ENCODE results near the gene RIPOR2. TPM values are rescaled to one million over a fixed set of nuclear protein-coding genes. Genes with fewer than 3 reads are reported as not detected.
A peak's percentile ranks its signal among the peaks of the same experiment; 100 is the strongest.
"Not testable (repeated sequence)": the region's sequence is repeated elsewhere in the genome, so short reads cannot be mapped to it uniquely, and the experiment has no call there.

Gene RIPOR2
- total RNA-seq, 1 donor from 2014 or later, result 28.2 TPM

DNA sequence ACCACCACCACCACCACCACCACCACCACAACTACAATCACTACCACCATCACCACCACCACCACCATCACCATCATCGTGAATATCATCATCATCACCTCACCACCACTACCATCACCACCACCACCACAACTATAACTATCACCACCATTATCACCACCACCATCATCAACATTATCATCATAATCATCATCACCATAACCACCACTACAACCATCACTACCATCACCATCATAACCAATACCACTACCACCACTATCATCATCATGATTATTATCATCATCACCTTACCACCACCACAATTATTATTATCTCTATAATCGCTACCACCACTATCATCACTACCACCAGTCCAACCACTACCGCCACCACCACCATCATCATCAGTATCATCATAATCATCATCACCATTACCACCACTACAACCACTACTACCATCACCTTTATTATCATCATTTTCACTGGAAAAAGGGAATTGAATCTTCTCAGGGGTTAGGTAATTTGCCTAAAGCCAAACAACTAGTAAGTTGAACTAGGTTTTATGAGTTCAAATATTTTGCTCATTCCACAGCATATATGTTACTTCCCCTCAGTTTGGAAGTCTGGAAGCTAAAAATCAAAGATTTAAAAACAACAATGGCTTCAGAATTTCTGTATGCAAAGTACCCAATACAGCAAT, 8.3 kb downstream of the RIPOR2 start:
- no peak for DNase-seq (ENCODE audit: low spot score)

DNA sequence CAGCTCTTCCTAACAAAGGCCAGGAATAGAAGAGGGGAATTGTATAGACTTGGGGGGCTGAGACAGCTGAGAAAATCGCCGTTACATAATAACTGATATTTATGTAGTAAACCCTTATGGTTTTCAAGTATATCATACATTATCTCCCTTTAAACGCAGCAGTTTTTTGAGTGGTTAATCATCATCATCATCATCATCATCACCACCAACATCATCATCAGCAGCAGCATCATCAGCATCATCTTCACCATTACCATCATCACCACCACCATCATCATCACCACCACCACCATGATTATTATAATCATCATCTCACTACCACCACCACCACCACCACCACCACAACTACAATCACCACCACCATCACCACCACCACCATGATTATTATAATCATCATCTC, 9.1 kb downstream of the RIPOR2 start:
- not testable (repeated sequence) for DNase-seq (ENCODE audit: low spot score)

DNA sequence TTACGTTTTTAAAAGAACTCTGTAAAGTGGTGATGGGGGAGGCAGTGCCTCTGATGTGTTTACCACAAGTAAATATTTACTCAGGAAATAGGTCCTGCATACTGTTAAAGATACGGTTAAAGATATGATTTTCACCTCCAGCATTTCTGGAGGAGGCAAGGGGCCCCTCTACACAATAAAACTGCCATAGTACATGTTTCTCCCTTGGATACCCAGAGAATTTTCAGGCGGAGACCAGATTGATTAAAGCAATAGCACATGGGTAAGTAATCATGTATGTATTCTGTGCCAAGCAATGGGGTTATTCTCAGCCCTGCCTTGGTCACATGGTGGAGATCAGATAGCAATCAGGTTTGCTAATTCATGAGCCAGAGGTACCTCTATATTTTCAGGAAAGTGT, 9.6 kb downstream of the RIPOR2 start:
- DNase-seq (ENCODE audit: low spot score), result no peak

DNA sequence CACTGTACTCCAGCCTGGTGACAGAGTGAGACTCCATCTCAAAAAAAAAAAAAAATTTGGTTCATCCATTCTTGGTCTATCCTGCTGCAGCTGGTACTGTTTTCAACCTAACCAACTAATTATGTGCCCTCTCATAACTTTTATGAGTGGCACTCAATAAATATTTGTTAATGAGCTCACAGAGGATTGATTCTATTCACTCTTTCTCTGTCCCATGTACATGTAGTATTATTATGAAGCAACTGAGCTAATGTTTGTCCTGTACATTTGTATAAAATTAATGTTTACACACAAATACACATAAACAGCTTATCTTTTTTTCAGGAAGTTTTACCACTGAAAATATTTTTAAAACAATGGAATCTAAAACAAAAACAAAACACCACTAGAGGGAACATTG, 10.1 kb downstream of the RIPOR2 start:
- no peak for DNase-seq (ENCODE audit: low spot score)

DNA sequence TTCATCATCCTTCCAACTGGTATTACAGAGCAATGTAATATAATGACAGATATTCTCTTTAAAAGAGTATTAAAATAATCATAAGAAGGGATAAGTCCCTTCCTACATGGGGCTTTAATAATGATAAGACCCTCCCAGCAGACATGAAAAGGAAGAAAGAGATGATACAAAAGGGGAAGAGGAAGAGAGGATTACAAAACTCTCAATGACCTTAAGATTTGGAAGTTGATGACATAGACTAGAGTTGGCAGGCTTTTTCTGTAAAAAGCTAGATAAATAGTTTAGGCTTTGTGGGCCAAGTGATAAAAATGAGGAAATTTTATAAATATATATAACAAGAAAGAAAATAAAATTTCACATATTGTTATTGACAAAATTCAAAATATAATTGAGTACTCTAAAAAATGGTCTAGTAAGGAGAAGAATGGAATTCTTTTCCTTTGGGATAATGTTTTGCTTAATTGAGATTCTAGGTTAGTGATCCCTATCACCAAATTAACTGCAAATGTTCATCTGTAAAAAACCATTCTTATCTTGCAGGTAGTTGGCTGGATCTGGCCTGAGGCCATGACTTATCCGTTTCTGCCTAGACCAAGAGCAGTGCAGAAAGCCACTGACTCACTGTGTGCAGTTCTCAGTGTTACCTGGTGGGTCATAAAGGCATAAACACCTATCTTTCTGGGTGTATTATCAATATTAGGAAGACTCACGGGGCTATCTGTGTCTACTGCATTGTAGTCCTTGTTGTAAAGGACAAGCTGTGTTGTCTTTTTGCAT, 11.0 kb downstream of the RIPOR2 start:
- DNase-seq (ENCODE audit: low spot score), result no peak

DNA sequence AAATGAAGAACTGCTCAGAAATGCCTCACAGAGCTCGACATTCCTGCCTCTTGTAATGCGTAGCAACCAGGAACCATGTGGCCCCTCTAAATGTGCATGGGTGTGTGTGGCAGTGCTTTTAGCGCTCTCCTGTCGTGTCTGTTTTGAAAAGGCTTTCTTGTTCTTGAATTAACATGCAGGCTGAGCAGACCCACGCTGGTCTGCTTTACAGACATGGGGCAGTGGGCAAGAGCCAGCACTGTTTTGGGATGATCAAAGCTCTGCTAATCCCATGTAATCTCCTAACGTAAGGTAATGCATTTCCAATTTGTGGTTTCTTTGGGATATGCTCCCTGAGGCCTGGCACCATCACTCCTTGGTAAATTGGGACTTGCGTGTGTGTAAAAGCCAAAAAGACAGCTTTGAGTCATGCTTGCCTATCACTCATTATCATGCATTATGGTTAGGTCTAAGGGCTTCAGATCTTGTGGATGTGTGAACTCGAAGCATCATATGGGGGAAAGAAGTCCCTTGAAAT, 11.8 kb downstream of the RIPOR2 start:
- DNase-seq (ENCODE audit: low spot score), result no peak

DNA sequence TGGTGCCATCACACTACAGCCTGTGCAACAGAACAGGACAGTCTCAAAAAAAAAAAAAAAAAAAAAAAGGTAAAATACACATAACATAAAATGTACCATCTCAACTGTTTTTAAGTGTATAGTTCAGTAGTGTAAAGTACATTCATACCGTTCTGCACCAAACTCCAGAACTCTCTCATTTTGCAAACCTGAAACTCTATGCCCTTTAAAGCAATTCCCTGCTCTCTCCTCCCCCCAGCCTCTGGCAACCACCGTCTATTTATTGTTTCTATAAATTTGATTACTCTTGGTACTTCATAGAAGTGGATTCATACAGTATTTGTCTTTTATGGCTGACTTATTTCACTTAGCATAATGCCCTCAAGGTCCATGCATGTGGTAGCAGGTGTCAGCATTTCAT, 12.9 kb downstream of the RIPOR2 start:
- no peak for DNase-seq (ENCODE audit: low spot score)

DNA sequence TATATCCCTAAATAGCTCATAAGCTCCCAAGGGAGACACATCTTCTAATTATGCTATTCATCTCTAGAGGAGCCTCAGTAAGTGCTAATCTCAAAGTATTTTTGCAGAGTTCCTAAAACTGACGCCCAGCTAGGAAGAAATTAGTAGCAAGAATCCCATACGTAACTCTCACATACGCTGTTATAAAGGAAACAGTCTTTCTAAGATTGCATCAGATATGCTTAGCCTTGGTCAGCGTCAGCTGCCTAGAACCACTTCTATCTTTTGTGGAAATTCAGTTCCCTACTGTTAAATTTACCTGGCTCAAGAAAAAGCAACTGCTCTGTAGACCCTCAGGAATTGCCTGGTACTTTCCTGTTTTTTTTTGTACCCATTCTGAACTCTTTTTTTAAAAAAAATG, 13.6 kb downstream of the RIPOR2 start:
- DNase-seq (ENCODE audit: low spot score), result no peak

DNA sequence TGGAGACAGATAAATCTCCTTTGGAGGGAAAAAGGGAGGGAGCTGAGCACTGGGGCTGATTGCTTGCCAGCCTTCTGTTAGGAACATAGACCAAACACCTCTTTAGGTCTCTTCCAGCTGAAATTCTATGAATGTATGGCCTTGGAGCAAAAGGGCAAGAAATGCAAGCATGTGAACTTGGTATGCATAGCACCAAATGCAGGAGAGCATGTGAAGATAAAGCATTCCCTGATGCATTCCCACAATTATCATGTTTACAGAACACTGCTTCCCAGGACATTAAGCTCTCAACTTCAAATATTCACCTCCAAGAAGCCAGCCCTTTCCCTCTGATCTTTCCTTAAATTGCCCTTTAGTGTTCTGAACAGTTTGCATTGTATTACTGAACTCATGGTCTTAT, 15.6 kb downstream of the RIPOR2 start:
- DNase-seq (ENCODE audit: low spot score), result no peak

DNA sequence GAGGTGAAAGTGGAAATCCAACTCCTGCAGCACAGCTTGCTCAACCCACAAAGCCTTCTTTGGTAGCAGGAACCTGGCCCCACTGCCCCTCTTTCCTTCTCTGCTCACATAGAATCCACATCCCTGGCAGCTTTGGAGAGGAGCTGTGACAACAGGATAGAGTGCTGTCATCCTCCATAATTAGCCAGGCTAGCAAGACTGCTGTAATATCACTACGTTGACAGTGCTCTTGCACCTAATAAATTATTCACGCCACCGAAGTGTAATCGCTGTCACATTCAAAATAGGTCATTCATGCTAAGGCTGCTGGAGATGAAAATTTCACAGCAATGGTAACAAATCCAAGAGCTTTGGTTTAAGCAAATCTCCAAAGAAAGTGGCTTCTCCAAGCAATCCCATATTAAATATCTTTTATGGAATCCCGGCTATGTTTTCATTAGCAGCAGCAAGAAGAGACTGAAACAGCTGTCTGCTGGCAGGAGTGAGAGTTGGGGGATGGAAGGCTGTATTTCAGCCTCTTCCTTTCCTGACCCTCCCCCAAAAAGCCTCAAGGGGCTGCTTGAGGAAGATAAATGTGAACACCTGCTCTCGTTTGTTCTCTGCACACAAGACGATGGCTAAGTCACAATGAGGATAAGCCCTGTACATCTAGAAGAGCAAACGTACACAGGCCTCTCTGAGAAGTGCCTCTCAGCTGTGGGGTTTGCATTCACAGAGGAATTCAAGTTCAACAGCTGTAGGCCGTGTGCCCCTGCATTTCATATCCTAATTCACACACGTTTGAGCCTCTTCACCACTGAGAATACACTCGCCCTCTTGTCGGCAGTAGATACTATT, 16.5 kb downstream of the RIPOR2 start:
- no peak for DNase-seq (ENCODE audit: low spot score)

DNA sequence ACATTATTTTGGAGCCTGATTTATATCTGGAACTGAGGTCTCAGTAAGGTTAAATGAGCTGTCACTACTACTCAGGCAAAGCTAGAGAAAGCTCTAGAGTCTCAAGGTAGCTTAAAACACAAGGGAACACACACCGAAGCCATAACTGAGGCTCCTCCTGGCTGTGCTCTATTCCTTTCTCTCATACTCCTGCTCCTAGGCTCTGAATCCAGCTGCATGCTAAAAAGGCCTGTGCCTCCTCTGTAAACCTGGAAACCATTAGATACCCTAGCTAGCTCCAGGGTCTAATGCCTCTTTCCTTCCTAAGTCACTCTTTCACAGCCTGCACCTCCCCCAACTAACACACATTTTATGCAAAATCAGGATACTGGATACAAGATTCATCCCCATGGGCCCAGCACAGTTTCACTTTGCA, 17.1 kb downstream of the RIPOR2 start:
- no peak for DNase-seq (ENCODE audit: low spot score)

DNA sequence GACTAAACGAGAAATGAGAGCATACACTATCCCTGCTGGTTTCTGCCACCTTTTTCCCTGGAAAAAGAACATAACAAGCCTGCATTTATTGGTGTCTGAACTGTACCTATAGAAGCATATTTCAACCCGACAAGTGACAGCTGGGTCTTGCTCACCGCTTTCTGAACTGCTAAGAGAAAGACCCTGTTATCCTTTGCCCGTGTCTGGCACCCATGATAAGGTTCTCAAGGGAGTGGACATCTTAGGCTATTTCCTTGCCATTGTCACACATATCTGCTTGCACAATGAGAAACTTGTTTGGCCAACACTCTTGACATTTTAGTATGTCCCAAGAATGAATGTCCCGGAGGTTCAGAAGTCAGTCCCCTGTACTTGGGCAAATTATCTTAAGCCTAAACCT, 19.3 kb downstream of the RIPOR2 start:
- DNase-seq (ENCODE audit: low spot score), result no peak

DNA sequence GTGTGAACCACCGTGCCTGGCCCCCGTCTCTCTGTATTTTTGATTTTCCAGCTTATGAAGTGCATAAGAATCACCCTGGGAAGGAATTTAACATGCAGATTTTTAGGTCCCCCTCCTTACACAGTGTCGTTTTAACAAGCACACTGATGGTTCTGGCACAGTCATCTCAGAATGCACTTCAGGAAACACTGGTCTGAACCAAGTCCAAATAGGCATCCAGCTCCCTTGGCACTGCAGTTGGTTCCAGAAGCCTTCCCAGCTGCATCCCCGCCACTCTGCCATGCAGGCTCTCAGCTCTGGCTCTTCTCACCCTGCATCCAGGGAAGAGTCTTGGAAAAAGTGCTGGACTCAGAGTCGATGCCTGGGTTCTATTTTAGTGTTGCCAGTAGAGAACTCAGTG, 20.1 kb downstream of the RIPOR2 start:
- DNase-seq (ENCODE audit: low spot score), result no peak

DNA sequence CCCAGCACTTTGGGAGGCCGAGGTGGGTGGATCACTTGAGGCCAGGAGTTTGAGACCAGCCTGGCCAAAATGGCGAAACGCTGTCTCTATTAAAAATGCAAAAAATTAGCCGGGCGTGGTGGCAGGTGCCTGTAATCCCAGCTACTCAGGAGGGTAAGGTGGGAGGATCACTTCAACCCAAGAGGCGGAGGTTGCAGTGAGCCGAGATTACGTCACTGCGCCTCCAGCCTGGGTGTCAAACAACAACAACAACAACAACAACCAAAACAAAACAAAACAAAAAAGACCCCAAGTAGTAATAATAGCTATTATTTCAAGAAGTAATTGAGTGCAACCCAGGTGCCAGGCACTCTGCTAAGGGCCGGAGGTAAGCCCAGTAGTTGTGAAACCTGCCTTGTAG, 21.7 kb downstream of the RIPOR2 start:
- DNase-seq (ENCODE audit: low spot score), result not testable (repeated sequence)

DNA sequence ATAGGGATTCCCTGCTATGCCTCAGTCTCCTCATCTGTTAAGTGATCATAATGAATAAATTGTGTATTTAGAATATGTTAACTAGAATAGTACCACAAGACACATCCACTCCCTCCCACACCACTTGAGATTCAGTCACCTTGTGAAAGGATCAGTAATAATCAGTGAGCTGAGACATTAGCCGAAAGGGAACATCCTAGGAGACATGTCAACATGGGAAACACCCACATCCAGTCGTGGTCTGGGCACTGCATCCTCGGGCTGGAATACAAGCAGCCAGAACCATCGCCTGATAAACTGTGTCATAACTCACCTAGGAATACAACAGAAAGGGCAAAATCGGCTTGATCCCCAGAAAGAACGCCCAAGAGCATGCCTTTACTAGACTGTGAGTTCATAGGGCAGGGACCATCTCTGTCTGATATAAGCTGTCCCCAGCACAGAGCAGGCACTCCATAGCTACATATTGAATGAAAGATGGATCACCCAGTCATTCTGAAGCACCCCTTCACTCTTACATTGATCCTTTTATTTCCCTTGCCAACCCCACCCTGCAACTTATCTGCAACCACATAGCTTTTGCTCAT, 23.9 kb downstream of the RIPOR2 start:
- no peak for DNase-seq (ENCODE audit: low spot score)

DNA sequence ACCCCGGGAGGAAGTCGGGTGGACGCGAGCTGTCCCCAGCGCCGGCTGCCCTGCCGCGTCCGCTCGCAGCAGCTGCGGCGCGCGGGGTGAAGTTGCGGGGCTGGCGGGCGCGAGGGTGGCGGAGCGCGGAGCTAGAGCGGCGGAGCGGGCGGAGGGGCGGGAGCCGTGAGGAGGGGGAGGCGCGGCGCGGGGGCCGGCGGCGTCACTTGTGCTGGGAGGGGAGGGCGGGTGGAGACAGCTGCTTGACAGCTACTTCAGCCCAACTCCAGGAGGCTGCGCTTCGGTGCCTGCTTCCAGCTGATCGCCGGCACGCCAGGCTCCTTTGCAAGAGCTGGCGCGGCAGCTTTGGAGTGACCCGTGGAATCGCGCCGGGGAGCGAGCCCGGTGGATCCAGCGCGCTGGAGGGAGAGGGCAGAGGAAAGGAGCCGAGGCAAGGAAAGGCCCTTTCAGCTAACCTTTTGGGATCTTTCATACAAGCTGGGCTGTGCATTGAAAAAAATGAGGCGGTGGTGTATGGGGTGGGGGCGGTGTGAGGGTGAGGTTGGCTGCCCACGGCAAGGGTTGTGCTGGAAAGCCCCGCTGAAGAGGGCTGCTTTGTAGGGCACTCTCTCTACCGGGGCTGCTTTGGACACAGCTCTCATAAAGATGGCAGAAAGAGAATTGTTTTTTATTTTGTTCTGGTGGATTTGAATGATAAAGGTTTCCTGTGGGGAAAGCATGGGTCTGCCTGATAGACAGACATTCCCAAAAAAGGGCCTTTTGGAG, 24.6 kb downstream of the RIPOR2 start:
- DNase-seq (ENCODE audit: low spot score), result peak; percentile 90

DNA sequence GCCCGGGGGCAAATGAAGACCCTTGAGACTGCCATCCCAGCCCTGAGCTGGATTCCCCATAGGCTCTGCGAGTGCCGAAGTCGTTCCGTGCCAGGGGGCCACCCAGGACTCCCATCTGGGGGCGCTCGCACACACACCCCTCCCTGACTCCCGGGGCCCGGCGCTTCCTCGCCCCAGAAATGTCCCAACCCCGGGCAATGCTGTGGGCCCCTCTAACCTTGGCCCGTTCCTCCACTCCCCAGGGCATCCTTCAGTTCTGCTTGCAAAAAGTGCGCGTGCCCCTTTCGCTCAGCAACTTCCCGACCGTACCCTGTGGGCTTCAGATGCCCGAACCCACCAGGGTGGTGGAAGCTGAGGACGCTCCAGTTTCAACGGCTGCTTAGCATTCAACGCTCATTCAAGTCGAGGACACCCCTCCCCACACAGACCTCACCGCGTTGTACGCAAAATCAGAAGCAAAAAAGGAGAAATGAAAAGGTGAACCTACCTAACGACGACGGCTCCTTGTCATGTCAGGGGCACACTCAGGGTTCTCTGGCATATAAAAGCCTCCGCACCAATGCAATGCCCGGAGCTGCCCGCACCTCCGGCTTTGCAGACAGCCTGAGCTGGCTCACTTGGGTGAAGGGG, 25.3 kb downstream of the RIPOR2 start:
- no peak for DNase-seq (ENCODE audit: low spot score)

DNA sequence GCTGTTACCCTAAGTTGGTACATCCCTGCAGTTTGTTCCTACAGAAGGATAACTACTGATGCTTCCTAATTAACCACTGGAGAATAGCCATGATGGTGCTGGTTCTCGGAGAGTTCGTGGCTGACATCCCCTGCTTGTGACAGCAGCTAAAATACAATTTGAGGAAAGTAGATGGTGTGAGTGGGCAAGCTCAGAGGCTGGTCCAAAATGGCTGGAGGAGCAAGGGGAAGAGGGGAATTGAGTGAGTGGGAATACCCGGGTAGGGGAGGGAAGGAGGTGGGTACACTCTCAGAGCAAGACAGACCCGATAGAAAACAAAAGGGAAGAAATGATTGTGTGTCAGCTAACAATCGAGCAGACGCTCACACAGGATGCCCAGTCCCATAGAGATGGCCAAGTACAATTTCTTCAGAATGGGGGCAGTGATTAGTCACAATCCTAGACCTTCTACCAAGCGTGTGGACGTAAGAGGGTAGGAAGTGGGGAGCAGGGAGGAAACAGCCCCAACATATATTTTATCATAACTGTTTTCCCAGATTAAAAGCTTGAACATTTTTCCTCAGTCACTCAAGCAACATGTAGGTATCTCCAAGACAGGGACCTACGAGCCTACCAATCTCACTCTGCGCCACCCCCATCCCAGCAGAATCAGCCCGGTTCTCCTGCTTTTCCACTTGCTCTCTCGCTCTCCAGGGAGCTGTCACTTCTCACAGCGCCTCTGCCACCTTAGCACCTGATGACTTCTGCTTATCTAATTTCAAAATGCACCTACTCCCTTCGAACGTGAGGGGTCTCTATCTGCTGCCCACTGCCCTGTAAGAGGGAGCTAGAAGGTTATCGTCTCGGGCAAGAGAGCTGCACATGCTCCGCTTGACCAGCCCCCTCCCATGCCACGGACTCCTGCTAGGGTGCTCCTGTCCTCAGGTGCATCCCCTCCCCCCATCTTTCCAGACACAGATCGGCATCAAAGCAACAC, 26.2 kb downstream of the RIPOR2 start:
- DNase-seq (ENCODE audit: low spot score), result no peak

DNA sequence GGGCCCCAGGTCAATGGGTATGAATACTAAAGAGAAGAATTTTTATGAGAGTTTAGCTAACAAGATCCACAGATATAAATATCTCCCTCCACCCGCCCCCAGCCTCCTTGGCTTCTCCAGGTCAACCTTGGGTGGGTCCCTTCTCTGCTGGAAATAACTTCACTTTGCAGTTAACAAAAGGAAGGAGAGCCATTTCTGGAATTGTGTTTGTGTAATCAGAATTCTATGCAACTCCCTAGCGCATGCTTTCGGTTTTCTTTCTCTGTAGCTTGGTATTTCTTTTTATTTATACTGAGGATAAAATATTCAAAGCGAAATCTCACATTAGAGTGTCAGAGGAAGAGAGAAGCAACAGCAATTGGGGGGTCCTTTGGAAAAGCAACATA, 27.1 kb downstream of the RIPOR2 start:
- no peak for DNase-seq (ENCODE audit: low spot score)
